GM18951 (cell line): ENCODE results near the gene POLRMT.
"Not testable (repeated sequence)": the region's sequence is repeated elsewhere in the genome, so short reads cannot be mapped to it uniquely, and the experiment has no call there.

Source experiments
- POLR2A ChIP-seq: IDR thresholded peaks from 4 replicates; pipeline ENCODE4 v1.6.1; 2011; ENCODE audit warnings: mild to moderate bottlenecking; ENCODE audit not compliant: insufficient read length, insufficient read depth; ENCODE audit errors: extremely low read depth
- in situ Hi-C: fragments of 300-500 bp; cut with MboI; formaldehyde crosslinking; loops from one replicate; pipeline ENCODE4 v1.12.0; 2022; ENCODE audit warnings: low sequenced_read_pairs, mixed read lengths, inconsistent platforms; ENCODE audit not compliant: unreplicated experiment

Gene POLRMT

GRCh38 chr19:611481-611868 is 21.9 kb downstream of the POLRMT start:
- in situ Hi-C loops, result no loop called here
- no peak for TF ChIP-seq POLR2A

GRCh38 chr19:610801-611480 is 22.4 kb downstream of the POLRMT start:
- in situ Hi-C loops, result no loop called here
- TF ChIP-seq POLR2A, result no peak

- in situ Hi-C loops, result no loop called here
- no peak for TF ChIP-seq POLR2A
Observed at GRCh38 chr19:610071-610800, 23.1 kb downstream of the POLRMT start.

GRCh38 chr19:609004-609346 is 24.4 kb downstream of the POLRMT start:
- in situ Hi-C loops, result no loop called here
- no peak for TF ChIP-seq POLR2A

- in situ Hi-C loops, result no loop called here
Observed at GRCh38 chr19:608155-609003, 25.0 kb downstream of the POLRMT start.

GRCh38 chr19:607301-608154 is 25.8 kb downstream of the POLRMT start:
- no peak for TF ChIP-seq POLR2A
- in situ Hi-C loops, result no loop called here

More at GRCh38 chr19:608155-609003, 25.0 kb downstream of the POLRMT start:
- TF ChIP-seq POLR2A, result no peak

- in situ Hi-C loops, result not testable (repeated sequence)
Observed at GRCh38 chr19:605061-605971, 28.0 kb downstream of the POLRMT start.

- TF ChIP-seq POLR2A, result no peak
- in situ Hi-C loops, result no loop called here
Observed at GRCh38 chr19:604355-604754, 29.0 kb downstream of the POLRMT start.

GRCh38 chr19:603779-604178 is 29.6 kb downstream of the POLRMT start:
- in situ Hi-C loops, result not testable (repeated sequence)

- in situ Hi-C loops, result not testable (repeated sequence)
Observed at GRCh38 chr19:603302-603639, 30.1 kb downstream of the POLRMT start.

- in situ Hi-C loops, result no loop called here
Observed at GRCh38 chr19:602391-603301, 30.7 kb downstream of the POLRMT start.

More at GRCh38 chr19:602391-603301, 30.7 kb downstream of the POLRMT start:
- TF ChIP-seq POLR2A, result no peak
